ENCODE measurements around the gene FAM180B. TPM values are rescaled to one million over a fixed set of nuclear protein-coding genes. Genes with fewer than 3 reads are reported as not detected.

Gene FAM180B
- total RNA-seq, 1 donor from 2014 or later: not detected

- TF ChIP-seq, protein P1, sequence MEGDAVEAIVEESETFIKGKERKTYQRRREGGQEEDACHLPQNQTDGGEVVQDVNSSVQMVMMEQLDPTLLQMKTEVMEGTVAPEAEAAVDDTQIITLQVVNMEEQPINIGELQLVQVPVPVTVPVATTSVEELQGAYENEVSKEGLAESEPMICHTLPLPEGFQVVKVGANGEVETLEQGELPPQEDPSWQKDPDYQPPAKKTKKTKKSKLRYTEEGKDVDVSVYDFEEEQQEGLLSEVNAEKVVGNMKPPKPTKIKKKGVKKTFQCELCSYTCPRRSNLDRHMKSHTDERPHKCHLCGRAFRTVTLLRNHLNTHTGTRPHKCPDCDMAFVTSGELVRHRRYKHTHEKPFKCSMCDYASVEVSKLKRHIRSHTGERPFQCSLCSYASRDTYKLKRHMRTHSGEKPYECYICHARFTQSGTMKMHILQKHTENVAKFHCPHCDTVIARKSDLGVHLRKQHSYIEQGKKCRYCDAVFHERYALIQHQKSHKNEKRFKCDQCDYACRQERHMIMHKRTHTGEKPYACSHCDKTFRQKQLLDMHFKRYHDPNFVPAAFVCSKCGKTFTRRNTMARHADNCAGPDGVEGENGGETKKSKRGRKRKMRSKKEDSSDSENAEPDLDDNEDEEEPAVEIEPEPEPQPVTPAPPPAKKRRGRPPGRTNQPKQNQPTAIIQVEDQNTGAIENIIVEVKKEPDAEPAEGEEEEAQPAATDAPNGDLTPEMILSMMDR (IDR thresholded peaks at IDR 0.05): no peak
- H3K27me3 ChIP-seq: no peaks in the 10 kb centered on the region
- intact Hi-C loops (cut with DNase I): no loop called here
- no peaks in the 10 kb centered on the region for H3K4me1 ChIP-seq
- peak within 1 kb of the TSS; percentile 86 for H3K4me3 ChIP-seq
- ATAC-seq (peak; percentile 98), DNase-seq (peak; percentile 92)
- H3K27ac ChIP-seq: peak within 1 kb of the TSS; percentile 87
- peaks cover 7% of the 10 kb centered on the region for H3K36me3 ChIP-seq
- no peaks in the 10 kb centered on the region for H3K9me3 ChIP-seq
Measured at GRCh38 chr11:47565340-47566148, 20.9 kb upstream of the FAM180B start, which contains the start of gene PTPMT1. PTPMT1 (plus strand) TSS chr11:47565599; CDS start chr11:47565623, 24 bp downstream.

GRCh38 chr11:47566149-47566698, 20.3 kb upstream of the FAM180B start:
- H3K4me1 ChIP-seq: no peaks in the 10 kb centered on the region
- H3K36me3 ChIP-seq: peaks cover 11% of the 10 kb centered on the region
- H3K4me3 ChIP-seq: peak overlapping the region; percentile 86
- TF ChIP-seq, protein P1 (IDR thresholded peaks at IDR 0.05): no peak
- intact Hi-C loops (cut with DNase I): no loop called here
- H3K27ac ChIP-seq: peak overlapping the region; percentile 87
- no peaks in the 10 kb centered on the region for H3K27me3 ChIP-seq
- ATAC-seq (peak; percentile 25), DNase-seq (no peak)
- no peaks in the 10 kb centered on the region for H3K9me3 ChIP-seq

- TF ChIP-seq, protein P1 (IDR thresholded peaks at IDR 0.05): no peak
- Histone ChIP-seq H3K9me3 (no peaks in the 10 kb centered on the region), H3K4me1 (peaks cover 5% of the 10 kb centered on the region), H3K27ac (no peak overlapping the region), H3K4me3 (no peak overlapping the region), H3K27me3 (no peaks in the 10 kb centered on the region), H3K36me3 (peaks cover 45% of the 10 kb centered on the region)
- intact Hi-C loops (cut with DNase I): no loop called here
- DNase-seq (no peak), ATAC-seq (no peak)
Measured at GRCh38 chr11:47569646-47570045, 16.8 kb upstream of the FAM180B start.

DNA sequence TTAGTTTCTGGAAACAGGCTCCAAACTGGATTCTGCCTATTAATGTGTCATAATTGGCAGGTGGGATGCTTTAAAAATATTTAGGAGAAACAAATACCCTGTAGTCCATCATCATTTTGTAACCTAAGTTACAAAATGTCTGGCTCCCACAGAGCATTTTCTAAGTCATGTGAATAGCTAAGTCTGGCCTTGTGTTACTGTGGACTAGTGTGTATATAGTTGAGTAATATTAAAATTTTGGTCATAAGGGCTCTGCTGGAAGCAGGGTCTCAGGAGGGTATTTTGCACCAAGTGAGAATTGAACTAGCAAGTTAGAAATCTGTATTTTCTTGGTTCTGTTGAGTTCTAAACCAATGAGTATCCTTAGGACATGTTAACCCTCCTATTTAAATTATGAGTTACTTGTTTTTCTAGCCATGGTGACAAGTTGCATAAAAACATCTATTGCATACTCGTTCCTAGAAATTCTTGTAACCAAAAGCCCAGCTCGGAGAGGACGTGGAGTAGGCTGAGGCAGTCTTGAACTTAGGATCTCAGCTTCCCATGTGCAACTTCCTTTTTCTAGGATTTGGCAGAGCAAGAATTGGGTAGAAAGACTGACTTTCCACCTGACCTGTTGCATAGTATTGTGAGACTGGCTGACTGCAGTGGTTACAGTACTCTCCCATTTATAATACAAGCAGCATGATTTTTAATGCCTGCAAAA, 15.7 kb upstream of the FAM180B start:
- H3K4me3 ChIP-seq: no peak overlapping the region
- intact Hi-C loops (cut with DNase I): no loop called here
- H3K36me3 ChIP-seq: peaks cover 57% of the 10 kb centered on the region
- peak; percentile 86 for ATAC-seq
- H3K4me1 ChIP-seq: peaks cover 5% of the 10 kb centered on the region
- H3K9me3 ChIP-seq: no peaks in the 10 kb centered on the region
- TF ChIP-seq, protein P1 (IDR thresholded peaks at IDR 0.05): no peak
- no peak for DNase-seq
- no peaks in the 10 kb centered on the region for H3K27me3 ChIP-seq
- peak overlapping the region; percentile 42 for H3K27ac ChIP-seq

DNA sequence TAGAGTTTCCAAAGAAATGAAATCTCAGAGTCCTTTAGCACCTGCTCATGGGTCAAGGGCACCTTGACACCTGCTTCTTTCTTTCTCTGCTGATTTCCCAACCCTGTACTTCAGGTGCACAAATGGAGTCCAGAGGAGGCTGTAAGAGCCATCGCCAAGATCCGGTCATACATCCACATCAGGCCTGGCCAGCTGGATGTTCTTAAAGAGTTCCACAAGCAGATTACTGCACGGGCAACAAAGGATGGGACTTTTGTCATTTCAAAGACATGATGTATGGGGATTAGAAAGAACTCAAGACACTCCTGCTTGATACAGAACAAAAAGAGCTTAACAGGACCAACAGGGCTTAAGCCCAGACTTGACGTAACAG, 15.1 kb upstream of the FAM180B start:
- peak; percentile 40 for ATAC-seq
- Histone ChIP-seq H3K27ac (peak overlapping the region; percentile 42), H3K4me3 (no peak overlapping the region), H3K4me1 (peaks cover 5% of the 10 kb centered on the region), H3K27me3 (no peaks in the 10 kb centered on the region), H3K36me3 (peaks cover 60% of the 10 kb centered on the region), H3K9me3 (no peaks in the 10 kb centered on the region)
- TF ChIP-seq, protein P1 (IDR thresholded peaks at IDR 0.05): no peak
- intact Hi-C loops (cut with DNase I): no loop called here
- DNase-seq: no peak
